HCT116 (cell line): ENCODE measurements around the gene AGPAT3.

Source experiments
- FOSL1 ChIP-seq: IDR thresholded peaks from 2 replicates; pipeline ENCODE4 v1.6.1; 2012; ENCODE audit warnings: low read depth
- JUND ChIP-seq: IDR thresholded peaks from 2 replicates; pipeline ENCODE4 v1.6.1; 2012
- POLR2A ChIP-seq: IDR thresholded peaks from 2 replicates; pipeline ENCODE4 v1.7.0; 2011; ENCODE audit warnings: borderline replicate concordance; ENCODE audit not compliant: insufficient read depth, insufficient read length; ENCODE audit errors: extremely low read depth
- POLR2AphosphoS5 ChIP-seq: IDR thresholded peaks from 2 replicates; pipeline ENCODE4 v1.6.1; 2011; ENCODE audit warnings: mild to moderate bottlenecking, low read depth, low read length, moderate library complexity
- RAD21 ChIP-seq: IDR thresholded peaks from 2 replicates; pipeline ENCODE4 v1.6.1; 2012; ENCODE audit warnings: low read depth, mild to moderate bottlenecking
- SIN3A ChIP-seq: IDR thresholded peaks from 2 replicates; pipeline ENCODE4 v1.6.1; 2012; ENCODE audit warnings: low read depth
- SP1 ChIP-seq: IDR thresholded peaks from 2 replicates; pipeline ENCODE4 v1.6.1; 2012; ENCODE audit warnings: low read depth
- ZFX ChIP-seq: fragments of 450-650 bp; IDR thresholded peaks from 2 replicates; pipeline ENCODE4 v1.6.1; 2017
- TF ChIP-seq, protein P1 (sequence below), 3 experiments: fragments of 200-600 bp in 1 of 3; sonication (generic) in 1 of 3; IDR thresholded peaks in 2 of 3; conservative IDR thresholded peaks in 1 of 3; 2 replicates each; pipeline ENCODE4 v1.5.1; 2012 to 2017; ENCODE audit warnings: low read depth in 2 of 3, low read length in 2 of 3, antibody characterized with exemption in 1 of 3, borderline replicate concordance in 1 of 3, control low read depth in 1 of 3, mild to moderate bottlenecking in 1 of 3, mixed read lengths in 1 of 3, mixed run types in 1 of 3, moderate library complexity in 1 of 3; ENCODE audit not compliant: insufficient read depth in 1 of 3
- TF ChIP-seq, protein P2 (sequence below): IDR thresholded peaks from 2 replicates; pipeline ENCODE4 v1.6.1; 2012

DNA sequence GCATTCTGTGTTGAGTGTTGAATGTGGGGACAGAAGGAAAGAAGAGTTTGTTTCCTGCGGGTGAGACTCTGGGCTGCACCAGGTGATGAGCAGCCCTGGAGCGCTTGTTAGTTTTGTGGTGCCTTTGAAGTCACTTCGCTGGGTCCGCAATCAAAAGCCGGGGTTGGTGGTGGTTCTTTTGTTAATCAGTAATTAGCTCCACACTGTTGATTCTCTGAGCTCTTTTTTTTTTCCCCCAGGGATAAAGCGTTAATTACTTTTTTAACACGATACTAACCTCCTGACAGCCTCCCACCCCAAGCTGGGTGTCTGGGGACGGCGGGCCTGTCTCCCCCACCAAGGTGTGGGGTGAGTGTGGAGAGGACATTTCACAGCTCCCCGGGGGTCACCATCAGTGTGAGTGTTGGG is 56.6 kb downstream of the AGPAT3 start:
- TF ChIP-seq ZFX (no peak), POLR2A (no peak), FOSL1 (no peak), RAD21 (no peak), POLR2AphosphoS5 (no peak), SIN3A (no peak), SP1 (no peak), JUND (no peak)
- TF ChIP-seq, protein P1, sequence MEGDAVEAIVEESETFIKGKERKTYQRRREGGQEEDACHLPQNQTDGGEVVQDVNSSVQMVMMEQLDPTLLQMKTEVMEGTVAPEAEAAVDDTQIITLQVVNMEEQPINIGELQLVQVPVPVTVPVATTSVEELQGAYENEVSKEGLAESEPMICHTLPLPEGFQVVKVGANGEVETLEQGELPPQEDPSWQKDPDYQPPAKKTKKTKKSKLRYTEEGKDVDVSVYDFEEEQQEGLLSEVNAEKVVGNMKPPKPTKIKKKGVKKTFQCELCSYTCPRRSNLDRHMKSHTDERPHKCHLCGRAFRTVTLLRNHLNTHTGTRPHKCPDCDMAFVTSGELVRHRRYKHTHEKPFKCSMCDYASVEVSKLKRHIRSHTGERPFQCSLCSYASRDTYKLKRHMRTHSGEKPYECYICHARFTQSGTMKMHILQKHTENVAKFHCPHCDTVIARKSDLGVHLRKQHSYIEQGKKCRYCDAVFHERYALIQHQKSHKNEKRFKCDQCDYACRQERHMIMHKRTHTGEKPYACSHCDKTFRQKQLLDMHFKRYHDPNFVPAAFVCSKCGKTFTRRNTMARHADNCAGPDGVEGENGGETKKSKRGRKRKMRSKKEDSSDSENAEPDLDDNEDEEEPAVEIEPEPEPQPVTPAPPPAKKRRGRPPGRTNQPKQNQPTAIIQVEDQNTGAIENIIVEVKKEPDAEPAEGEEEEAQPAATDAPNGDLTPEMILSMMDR (IDR thresholded peaks at IDR 0.05 in 2 of 3, conservative IDR thresholded peaks at IDR 0.05 in 1 of 3; ENCODE audit: borderline replicate concordance in 1 of 3, insufficient read depth in 1 of 3, low read depth in 2 of 3, low read length in 2 of 3), result no peak
- TF ChIP-seq, protein P2, sequence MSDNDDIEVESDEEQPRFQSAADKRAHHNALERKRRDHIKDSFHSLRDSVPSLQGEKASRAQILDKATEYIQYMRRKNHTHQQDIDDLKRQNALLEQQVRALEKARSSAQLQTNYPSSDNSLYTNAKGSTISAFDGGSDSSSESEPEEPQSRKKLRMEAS, result no peak
